IPS DF 19.7 (cell line): ENCODE data around the gene EPB41L4A.
"Not testable (repeated sequence)": the region's sequence is repeated elsewhere in the genome, so short reads cannot be mapped to it uniquely, and the experiment has no call there.

Source experiments
- DNase-seq: peaks from one replicate; pipeline ENCODE4 v3.0.0-alpha.2; 2013; ENCODE audit warnings: low read depth, low spot score

EPB41L4A gene

GRCh38 chr5:112419164-112419985 lies at the start of gene EPB41L4A:
Gene EPB41L4A (minus strand): TSS chr5:112419277. CDS start chr5:112419039, 238 bp downstream.
- no peak for DNase-seq

- DNase-seq: no peak
Observed at GRCh38 chr5:112467485-112467884, 48.4 kb upstream of the EPB41L4A start.

- not testable (repeated sequence) for DNase-seq
Observed at GRCh38 chr5:112466261-112466660, 47.2 kb upstream of the EPB41L4A start.

GRCh38 chr5:112447187-112447760 lies 28.2 kb upstream of the EPB41L4A start:
- DNase-seq: not testable (repeated sequence)

- no peak for DNase-seq
Observed at GRCh38 chr5:112445626-112446350, 26.7 kb upstream of the EPB41L4A start.

- DNase-seq: not testable (repeated sequence)
Observed at GRCh38 chr5:112443932-112444331, 24.9 kb upstream of the EPB41L4A start.

- no peak for DNase-seq
Observed at GRCh38 chr5:112440031-112440430, 21.0 kb upstream of the EPB41L4A start.

- no peak for DNase-seq
Observed at GRCh38 chr5:112436144-112436543, 17.1 kb upstream of the EPB41L4A start.

GRCh38 chr5:112434641-112435040 lies 15.6 kb upstream of the EPB41L4A start:
- no peak for DNase-seq

- DNase-seq: not testable (repeated sequence)
Observed at GRCh38 chr5:112426202-112426601, 7.1 kb upstream of the EPB41L4A start.

GRCh38 chr5:112419986-112420864 lies 1.1 kb upstream of the EPB41L4A start:
- no peak for DNase-seq

GRCh38 chr5:112418659-112419163 lies 366 bp downstream of the EPB41L4A start:
- no peak for DNase-seq

GRCh38 chr5:112417931-112418658 lies 982 bp downstream of the EPB41L4A start:
- DNase-seq: no peak

GRCh38 chr5:112415552-112415951 lies 3.5 kb downstream of the EPB41L4A start:
- DNase-seq: no peak

GRCh38 chr5:112413611-112414010 lies 5.5 kb downstream of the EPB41L4A start:
- DNase-seq: no peak

GRCh38 chr5:112412346-112412745 lies 6.7 kb downstream of the EPB41L4A start:
- DNase-seq: no peak

- no peak for DNase-seq
Observed at GRCh38 chr5:112411903-112412302, 7.2 kb downstream of the EPB41L4A start.

- DNase-seq: no peak
Observed at GRCh38 chr5:112407666-112408065, 11.4 kb downstream of the EPB41L4A start.

GRCh38 chr5:112407240-112407639 lies 11.8 kb downstream of the EPB41L4A start:
- no peak for DNase-seq

- no peak for DNase-seq
Observed at GRCh38 chr5:112403069-112403468, 16.0 kb downstream of the EPB41L4A start.

GRCh38 chr5:112401924-112402323 lies 17.2 kb downstream of the EPB41L4A start:
- DNase-seq: no peak
